Lower lobe of right lung (tissue), 2 donors: ENCODE measurements around the gene GADD45A. TPM values are rescaled to one million over a fixed set of nuclear protein-coding genes. Genes with fewer than 3 reads are reported as not detected.

Source experiments
- ATAC-seq, 2 donors: fragments of 200-7000 bp; cut with Tn5 transposase; one replicate each; pipeline ENCODE4 v1.9.1; 2020 to 2022; ENCODE audit warnings: mild to moderate bottlenecking in 2 of 2, moderate library complexity in 2 of 2
- DNase-seq: peaks from one replicate; pipeline ENCODE4 v3.0.0-alpha.2; 2020
- H3K27ac ChIP-seq: fragments of 200-600 bp; one replicate; pipeline ENCODE4 v1.8.0; 2022
- H3K27me3 ChIP-seq: fragments of 200-600 bp; one replicate; pipeline ENCODE4 v1.8.0; 2022; ENCODE audit warnings: low read depth
- H3K36me3 ChIP-seq: fragments of 200-600 bp; one replicate; pipeline ENCODE4 v1.8.0; 2022; ENCODE audit warnings: mild to moderate bottlenecking
- H3K4me1 ChIP-seq: fragments of 200-600 bp; one replicate; pipeline ENCODE4 v1.8.0; 2022
- H3K4me3 ChIP-seq: fragments of 200-600 bp; one replicate; pipeline ENCODE4 v1.8.0; 2022; ENCODE audit warnings: mild to moderate bottlenecking
- H3K9me3 ChIP-seq: fragments of 200-600 bp; one replicate; pipeline ENCODE4 v1.8.0; 2022
- intact Hi-C: fragments of 100-400 bp; cut with DNase I; formaldehyde crosslinking; loops from one replicate; pipeline ENCODE4 v1.11.0; 2022
- total RNA-seq: library from RNA; stranded (reverse); fragmentation: NEBNext Ultra II Directional; extraction: Animal tissue kit (Norgen Biotek cat#: 25700); gene quantifications from one replicate; pipeline ENCODE4 v1.2.1, GENCODE V29; 2021
- TF ChIP-seq, protein P1 (sequence below): fragments of 200-600 bp; IDR thresholded peaks from one replicate; pipeline ENCODE4 v1.8.0; 2022; ENCODE audit warnings: antibody characterized with exemption, mild to moderate bottlenecking
- donor health status: DM: no; HTN: yes; CAD: no; lungs with severe emphysema.

The GADD45A gene
- total RNA-seq, 1 donor from 2014 or later: 13.6 TPM

DNA sequence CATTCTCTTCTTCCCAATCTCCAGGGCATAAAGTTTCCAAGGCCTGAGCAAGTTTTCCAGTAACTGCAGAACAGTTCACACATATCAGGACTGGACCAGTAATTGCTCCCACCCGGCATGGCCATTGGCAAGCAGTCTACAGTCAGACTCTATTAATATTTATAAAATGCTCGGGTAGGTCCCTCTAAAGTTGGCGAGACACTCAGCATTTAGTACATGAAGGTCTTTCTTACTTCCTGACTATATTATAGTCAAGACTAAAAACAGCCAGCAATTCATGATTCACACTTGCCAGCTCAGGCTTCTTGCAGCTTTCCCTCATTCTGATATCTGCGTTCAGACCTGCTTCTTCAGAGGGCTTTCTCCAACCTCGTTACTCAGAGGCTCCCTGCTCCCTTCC lies 25.4 kb downstream of the GADD45A start:
- no peak for ATAC-seq
- no peaks in the 10 kb centered on the region for H3K27me3 ChIP-seq
- TF ChIP-seq, protein P1, sequence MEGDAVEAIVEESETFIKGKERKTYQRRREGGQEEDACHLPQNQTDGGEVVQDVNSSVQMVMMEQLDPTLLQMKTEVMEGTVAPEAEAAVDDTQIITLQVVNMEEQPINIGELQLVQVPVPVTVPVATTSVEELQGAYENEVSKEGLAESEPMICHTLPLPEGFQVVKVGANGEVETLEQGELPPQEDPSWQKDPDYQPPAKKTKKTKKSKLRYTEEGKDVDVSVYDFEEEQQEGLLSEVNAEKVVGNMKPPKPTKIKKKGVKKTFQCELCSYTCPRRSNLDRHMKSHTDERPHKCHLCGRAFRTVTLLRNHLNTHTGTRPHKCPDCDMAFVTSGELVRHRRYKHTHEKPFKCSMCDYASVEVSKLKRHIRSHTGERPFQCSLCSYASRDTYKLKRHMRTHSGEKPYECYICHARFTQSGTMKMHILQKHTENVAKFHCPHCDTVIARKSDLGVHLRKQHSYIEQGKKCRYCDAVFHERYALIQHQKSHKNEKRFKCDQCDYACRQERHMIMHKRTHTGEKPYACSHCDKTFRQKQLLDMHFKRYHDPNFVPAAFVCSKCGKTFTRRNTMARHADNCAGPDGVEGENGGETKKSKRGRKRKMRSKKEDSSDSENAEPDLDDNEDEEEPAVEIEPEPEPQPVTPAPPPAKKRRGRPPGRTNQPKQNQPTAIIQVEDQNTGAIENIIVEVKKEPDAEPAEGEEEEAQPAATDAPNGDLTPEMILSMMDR: no peak
- H3K27ac ChIP-seq: no peak overlapping the region
- peaks cover 28% of the 10 kb centered on the region for H3K4me1 ChIP-seq
- DNase-seq: no peak
- peaks cover 4% of the 10 kb centered on the region for H3K36me3 ChIP-seq
- H3K4me3 ChIP-seq: no peak overlapping the region
- intact Hi-C loops: no loop called here
- no peaks in the 10 kb centered on the region for H3K9me3 ChIP-seq

DNA sequence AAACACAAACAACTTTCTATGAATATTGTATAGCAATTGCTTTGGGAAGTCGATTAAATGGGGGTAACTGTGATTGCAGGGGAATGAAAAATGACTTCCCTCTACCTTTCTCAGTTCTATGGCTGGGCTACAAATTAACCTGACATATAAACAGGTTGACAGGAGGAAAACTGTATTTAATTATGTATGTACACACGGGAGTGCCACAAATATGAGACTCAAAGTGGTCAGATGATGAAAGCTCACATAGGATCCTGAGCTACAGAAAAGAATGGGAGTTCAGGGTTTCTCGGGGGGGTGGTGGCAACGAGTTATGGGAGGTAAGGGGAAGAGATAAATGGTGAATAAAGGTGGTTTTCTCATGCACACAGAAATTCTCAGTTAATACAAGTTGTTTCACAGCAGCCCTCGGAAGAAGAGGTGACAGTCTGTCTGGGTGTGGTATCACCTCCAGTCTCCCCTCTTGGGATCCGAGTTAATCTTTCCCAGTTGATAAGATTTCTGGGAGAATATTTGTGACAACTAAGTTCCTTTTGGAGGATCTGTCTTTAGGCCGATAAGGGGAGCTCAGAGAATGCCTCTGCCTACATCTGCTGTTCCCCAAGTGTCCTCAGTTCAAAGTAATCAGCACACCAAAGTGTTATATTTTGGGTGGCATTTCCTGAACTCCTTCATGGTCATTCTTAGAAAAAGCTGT lies 26.3 kb downstream of the GADD45A start:
- H3K4me3 ChIP-seq: no peak overlapping the region
- no peak for ATAC-seq
- H3K27me3 ChIP-seq: no peaks in the 10 kb centered on the region
- TF ChIP-seq, protein P1: no peak
- no peaks in the 10 kb centered on the region for H3K9me3 ChIP-seq
- H3K27ac ChIP-seq: no peak overlapping the region
- H3K36me3 ChIP-seq: no peaks in the 10 kb centered on the region
- H3K4me1 ChIP-seq: peaks cover 28% of the 10 kb centered on the region
- no peak for DNase-seq
- intact Hi-C loops: no loop called here

DNA sequence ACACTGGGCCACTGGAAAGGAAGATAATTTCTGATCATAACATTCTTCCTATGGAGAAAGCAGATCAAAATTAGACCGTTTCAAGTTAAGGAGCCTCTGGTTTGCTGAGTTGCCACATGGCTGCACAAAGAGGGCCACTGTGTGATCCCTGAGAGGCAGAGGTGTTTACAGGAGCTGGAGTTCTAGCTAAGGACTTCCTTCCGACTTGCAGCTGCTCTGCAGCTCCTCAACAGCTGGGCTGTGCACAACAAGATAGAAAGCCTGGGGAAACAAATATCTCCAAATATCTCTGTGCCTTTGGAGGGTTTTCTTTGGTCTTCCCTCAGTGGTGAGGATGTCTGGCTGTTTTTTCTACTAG lies 26.8 kb downstream of the GADD45A start:
- no peak overlapping the region for H3K4me3 ChIP-seq
- H3K4me1 ChIP-seq: peaks cover 28% of the 10 kb centered on the region
- no peak for DNase-seq
- TF ChIP-seq, protein P1: no peak
- no peak overlapping the region for H3K27ac ChIP-seq
- H3K27me3 ChIP-seq: no peaks in the 10 kb centered on the region
- H3K36me3 ChIP-seq: no peaks in the 10 kb centered on the region
- intact Hi-C loops: no loop called here
- no peaks in the 10 kb centered on the region for H3K9me3 ChIP-seq
- ATAC-seq: no peak

DNA sequence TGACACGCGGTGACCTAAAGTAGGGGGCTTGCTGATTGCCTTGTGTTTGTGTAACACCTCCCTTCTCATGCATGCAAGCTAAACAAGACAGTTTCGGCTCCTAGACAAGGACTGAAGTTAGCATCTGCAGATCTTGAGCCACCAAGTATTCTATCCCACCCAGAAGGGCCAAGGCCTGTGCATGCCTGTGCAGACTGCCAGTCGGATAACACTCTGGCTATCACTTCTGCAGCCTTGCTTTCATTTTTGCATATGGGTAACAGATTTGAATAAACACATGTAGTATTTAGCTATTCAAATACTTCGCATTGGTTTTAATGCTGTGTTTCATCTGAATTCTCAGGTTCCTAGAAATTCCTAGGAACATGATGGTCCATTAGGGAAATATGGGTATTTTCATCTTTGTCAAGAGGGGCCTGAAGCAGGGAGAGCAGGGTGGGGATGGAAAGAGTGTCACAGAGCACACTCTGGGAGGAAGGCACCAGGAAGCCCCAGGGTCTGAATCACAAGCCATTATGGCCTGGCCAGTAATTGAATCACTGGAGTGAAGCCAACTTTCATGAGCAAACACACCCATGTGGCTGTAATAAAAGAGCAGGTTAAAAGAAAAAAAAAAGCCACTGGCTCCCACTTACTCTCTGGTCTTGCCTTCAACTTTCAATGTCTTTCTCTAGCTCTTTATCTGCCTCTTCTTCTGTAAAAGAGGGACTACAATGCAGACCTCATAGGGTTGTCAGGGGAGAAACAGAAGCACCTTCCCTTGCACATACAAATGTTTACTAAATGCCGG lies 28.3 kb downstream of the GADD45A start:
- no peak overlapping the region for H3K27ac ChIP-seq
- peaks cover 28% of the 10 kb centered on the region for H3K4me1 ChIP-seq
- ATAC-seq (peak in 1 of 2 donors; percentile 49), DNase-seq (no peak)
- no peaks in the 10 kb centered on the region for H3K27me3 ChIP-seq
- H3K36me3 ChIP-seq: no peaks in the 10 kb centered on the region
- H3K4me3 ChIP-seq: no peak overlapping the region
- intact Hi-C loops: no loop called here
- no peaks in the 10 kb centered on the region for H3K9me3 ChIP-seq
- TF ChIP-seq, protein P1: no peak

DNA sequence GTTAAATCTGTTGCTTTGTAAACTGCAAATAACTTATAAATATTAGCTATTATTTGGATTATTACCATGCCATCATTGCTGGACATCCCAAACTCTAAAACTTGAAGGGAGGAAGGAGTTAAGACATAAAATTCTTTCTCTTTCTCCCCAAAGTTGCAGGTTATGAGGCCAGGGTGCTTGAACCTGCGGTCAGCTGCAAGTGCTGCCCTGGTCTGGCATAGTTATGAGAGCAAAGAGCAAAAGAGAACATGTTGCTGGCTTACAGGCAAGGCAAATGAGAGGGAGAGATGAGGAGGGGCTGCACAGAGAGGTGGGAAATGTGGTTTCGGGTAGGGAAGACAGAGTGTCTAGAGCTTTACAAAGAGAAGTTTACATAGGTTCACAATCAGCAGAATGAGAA lies 30.8 kb downstream of the GADD45A start:
- H3K27ac ChIP-seq: no peak overlapping the region
- H3K9me3 ChIP-seq: no peaks in the 10 kb centered on the region
- H3K36me3 ChIP-seq: no peaks in the 10 kb centered on the region

More for the DNA sequence above, 30.8 kb downstream of the GADD45A start:
- Histone ChIP-seq H3K27me3 (no peaks in the 10 kb centered on the region), H3K4me3 (no peak overlapping the region), H3K4me1 (peaks cover 27% of the 10 kb centered on the region)
- DNase-seq: no peak
- intact Hi-C loops: no loop called here
- no peak for ATAC-seq
- TF ChIP-seq, protein P1: no peak
